ENCODE measurements around the gene SUSD1. TPM values are rescaled to one million over a fixed set of nuclear protein-coding genes. Genes with fewer than 3 reads are reported as not detected.

SUSD1 gene
- total RNA-seq, 1 donor from 2014 or later: 16.6 TPM

DNA sequence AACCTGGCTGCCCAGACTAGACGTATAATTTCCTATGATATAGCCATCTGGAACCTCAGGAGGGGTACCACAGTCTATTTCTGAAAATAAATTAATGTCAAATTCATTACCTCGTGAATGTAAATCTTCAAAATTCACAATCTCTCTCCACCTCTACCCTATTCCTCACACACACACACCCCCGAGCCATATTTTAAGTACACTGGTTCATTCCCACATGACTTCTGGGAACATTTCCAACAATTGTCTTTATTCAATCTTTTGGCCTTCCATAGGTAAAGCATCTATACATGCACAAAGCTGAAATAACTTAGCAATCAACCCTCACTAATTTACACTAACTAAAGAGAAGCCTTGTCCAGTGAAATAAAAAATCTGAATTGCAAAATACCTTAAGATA, 32.7 kb downstream of the SUSD1 start:
- Histone ChIP-seq H3K4me3 (ENCODE audit: insufficient read depth, low read depth, low read length) (no peak overlapping the region), H3K79me2 (ENCODE audit: insufficient read depth, low read length) (no peaks in the 10 kb centered on the region), H3K4me1 (ENCODE audit: insufficient read depth, low read length) (no peaks in the 10 kb centered on the region), H4K20me1 (ENCODE audit: insufficient read depth, low read length) (no peaks in the 10 kb centered on the region), H3K4me2 (ENCODE audit: low read length) (no peak overlapping the region), H2AFZ (ENCODE audit: low read depth, low read length) (no peak overlapping the region), H3K36me3 (ENCODE audit: insufficient read depth, low read length) (no peaks in the 10 kb centered on the region), H3K9ac (ENCODE audit: low read length) (no peak overlapping the region), H3K27me3 (ENCODE audit: insufficient read depth, low read length) (no peaks in the 10 kb centered on the region), H3K9me3 (ENCODE audit: insufficient read depth, low read depth, low read length) (no peaks in the 10 kb centered on the region), H3K27ac (ENCODE audit: low read depth, low read length) (no peak overlapping the region)
- no peaks in the 10 kb centered on the region for H3K9me3 Mint-ChIP-seq (ENCODE audit: unreplicated experiment)
- TF ChIP-seq, protein P1, sequence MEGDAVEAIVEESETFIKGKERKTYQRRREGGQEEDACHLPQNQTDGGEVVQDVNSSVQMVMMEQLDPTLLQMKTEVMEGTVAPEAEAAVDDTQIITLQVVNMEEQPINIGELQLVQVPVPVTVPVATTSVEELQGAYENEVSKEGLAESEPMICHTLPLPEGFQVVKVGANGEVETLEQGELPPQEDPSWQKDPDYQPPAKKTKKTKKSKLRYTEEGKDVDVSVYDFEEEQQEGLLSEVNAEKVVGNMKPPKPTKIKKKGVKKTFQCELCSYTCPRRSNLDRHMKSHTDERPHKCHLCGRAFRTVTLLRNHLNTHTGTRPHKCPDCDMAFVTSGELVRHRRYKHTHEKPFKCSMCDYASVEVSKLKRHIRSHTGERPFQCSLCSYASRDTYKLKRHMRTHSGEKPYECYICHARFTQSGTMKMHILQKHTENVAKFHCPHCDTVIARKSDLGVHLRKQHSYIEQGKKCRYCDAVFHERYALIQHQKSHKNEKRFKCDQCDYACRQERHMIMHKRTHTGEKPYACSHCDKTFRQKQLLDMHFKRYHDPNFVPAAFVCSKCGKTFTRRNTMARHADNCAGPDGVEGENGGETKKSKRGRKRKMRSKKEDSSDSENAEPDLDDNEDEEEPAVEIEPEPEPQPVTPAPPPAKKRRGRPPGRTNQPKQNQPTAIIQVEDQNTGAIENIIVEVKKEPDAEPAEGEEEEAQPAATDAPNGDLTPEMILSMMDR (IDR thresholded peaks at IDR 0.05; ENCODE audit: insufficient read depth, low read depth, low read length): no peak
- TF ChIP-seq EZH2 (IDR thresholded peaks at IDR 0.05; ENCODE audit: insufficient read depth, low read length): no peak
- no peaks in the 10 kb centered on the region for H3K27me3 Mint-ChIP-seq (ENCODE audit: low read depth, unreplicated experiment)
- no peak for FAIRE-seq
- no peak for DNase-seq (ENCODE audit: low read depth)
- H3K4me3 Mint-ChIP-seq (ENCODE audit: unreplicated experiment): no peak overlapping the region
- peaks cover 2% of the 10 kb centered on the region for H3K36me3 Mint-ChIP-seq (ENCODE audit: low read depth, unreplicated experiment)
- no peak overlapping the region for H3K27ac Mint-ChIP-seq (ENCODE audit: unreplicated experiment)
- H3K4me1 Mint-ChIP-seq (ENCODE audit: low read depth, unreplicated experiment): no peaks in the 10 kb centered on the region

DNA sequence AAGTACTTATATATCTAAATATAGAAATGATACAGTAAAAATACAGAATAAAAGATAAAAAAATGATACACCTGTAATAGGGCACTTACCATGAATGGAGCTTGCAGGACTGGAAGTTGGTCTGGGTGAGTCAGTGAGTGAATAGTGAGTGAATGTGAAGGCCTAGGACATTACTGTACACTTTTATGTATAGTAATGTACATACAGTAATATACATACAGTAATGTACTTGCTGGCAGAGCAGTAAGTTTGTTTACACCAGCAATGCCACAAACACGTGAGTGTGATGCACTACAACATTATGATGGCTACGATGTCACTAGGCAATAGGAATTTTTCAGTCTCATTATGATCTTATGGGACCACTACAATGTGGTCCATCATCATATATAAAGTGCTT, 34.2 kb downstream of the SUSD1 start:
- Histone ChIP-seq H3K36me3 (ENCODE audit: insufficient read depth, low read length) (no peaks in the 10 kb centered on the region), H3K4me2 (ENCODE audit: low read length) (no peak overlapping the region), H4K20me1 (ENCODE audit: insufficient read depth, low read length) (no peaks in the 10 kb centered on the region), H3K9me3 (ENCODE audit: insufficient read depth, low read depth, low read length) (no peaks in the 10 kb centered on the region), H3K4me1 (ENCODE audit: insufficient read depth, low read length) (no peaks in the 10 kb centered on the region), H3K9ac (ENCODE audit: low read length) (no peak overlapping the region), H2AFZ (ENCODE audit: low read depth, low read length) (no peak overlapping the region), H3K79me2 (ENCODE audit: insufficient read depth, low read length) (no peaks in the 10 kb centered on the region), H3K27me3 (ENCODE audit: insufficient read depth, low read length) (no peaks in the 10 kb centered on the region), H3K27ac (ENCODE audit: low read depth, low read length) (no peak overlapping the region), H3K4me3 (ENCODE audit: insufficient read depth, low read depth, low read length) (no peak overlapping the region)
- DNase-seq (ENCODE audit: low read depth) (no peak), FAIRE-seq (no peak)
- TF ChIP-seq EZH2 (IDR thresholded peaks at IDR 0.05; ENCODE audit: insufficient read depth, low read length): no peak
- TF ChIP-seq, protein P1 (IDR thresholded peaks at IDR 0.05; ENCODE audit: insufficient read depth, low read depth, low read length): no peak
- H3K4me3 Mint-ChIP-seq (ENCODE audit: unreplicated experiment): no peak overlapping the region
- no peaks in the 10 kb centered on the region for H3K4me1 Mint-ChIP-seq (ENCODE audit: low read depth, unreplicated experiment)
- peaks cover 2% of the 10 kb centered on the region for H3K36me3 Mint-ChIP-seq (ENCODE audit: low read depth, unreplicated experiment)
- no peaks in the 10 kb centered on the region for H3K27me3 Mint-ChIP-seq (ENCODE audit: low read depth, unreplicated experiment)
- H3K27ac Mint-ChIP-seq (ENCODE audit: unreplicated experiment): no peak overlapping the region
- H3K9me3 Mint-ChIP-seq (ENCODE audit: unreplicated experiment): no peaks in the 10 kb centered on the region

DNA sequence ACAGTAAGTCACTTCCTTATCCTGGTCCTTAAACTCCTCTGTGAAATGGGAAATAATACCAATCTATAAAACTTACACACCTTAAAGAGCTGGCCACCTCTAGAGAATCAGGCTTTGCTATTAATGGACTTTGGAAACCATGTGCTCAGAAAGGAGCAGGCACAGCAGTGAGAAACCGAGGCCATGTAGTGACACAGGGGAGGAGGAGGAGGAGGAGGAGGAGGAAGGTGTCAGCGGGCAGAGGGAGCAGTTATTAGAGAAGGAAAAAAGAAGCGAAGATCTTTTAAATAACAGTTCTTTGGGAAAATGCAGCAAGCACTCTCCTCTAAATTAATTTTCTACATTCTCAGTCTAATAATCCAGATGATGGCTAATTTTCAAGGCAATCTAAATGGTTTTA, 38.0 kb downstream of the SUSD1 start:
- H3K27ac Mint-ChIP-seq (ENCODE audit: unreplicated experiment): no peak overlapping the region
- FAIRE-seq (no peak), DNase-seq (ENCODE audit: low read depth) (no peak)
- H3K27me3 Mint-ChIP-seq (ENCODE audit: low read depth, unreplicated experiment): no peaks in the 10 kb centered on the region
- Histone ChIP-seq H3K9ac (ENCODE audit: low read length) (no peak overlapping the region), H3K4me3 (ENCODE audit: insufficient read depth, low read depth, low read length) (no peak overlapping the region), H3K4me2 (ENCODE audit: low read length) (no peak overlapping the region), H3K27me3 (ENCODE audit: insufficient read depth, low read length) (no peaks in the 10 kb centered on the region), H4K20me1 (ENCODE audit: insufficient read depth, low read length) (no peaks in the 10 kb centered on the region), H3K79me2 (ENCODE audit: insufficient read depth, low read length) (no peaks in the 10 kb centered on the region), H3K4me1 (ENCODE audit: insufficient read depth, low read length) (no peaks in the 10 kb centered on the region), H3K27ac (ENCODE audit: low read depth, low read length) (no peak overlapping the region), H3K9me3 (ENCODE audit: insufficient read depth, low read depth, low read length) (no peaks in the 10 kb centered on the region), H2AFZ (ENCODE audit: low read depth, low read length) (no peak overlapping the region), H3K36me3 (ENCODE audit: insufficient read depth, low read length) (no peaks in the 10 kb centered on the region)
- H3K9me3 Mint-ChIP-seq (ENCODE audit: unreplicated experiment): peaks cover 16% of the 10 kb centered on the region
- no peak for TF ChIP-seq EZH2 (IDR thresholded peaks at IDR 0.05; ENCODE audit: insufficient read depth, low read length)
- TF ChIP-seq, protein P1 (IDR thresholded peaks at IDR 0.05; ENCODE audit: insufficient read depth, low read depth, low read length): no peak
- no peak overlapping the region for H3K4me3 Mint-ChIP-seq (ENCODE audit: unreplicated experiment)
- H3K4me1 Mint-ChIP-seq (ENCODE audit: low read depth, unreplicated experiment): peaks cover 14% of the 10 kb centered on the region
- peaks cover 12% of the 10 kb centered on the region for H3K36me3 Mint-ChIP-seq (ENCODE audit: low read depth, unreplicated experiment)
